ENCODE measurements around the gene BRCA1.

Gene BRCA1

GRCh38 chr17:43074869-43075268 lies 50.3 kb downstream of the BRCA1 start:
- TF ChIP-seq PPARA (CRISPR knock-in tag; IDR thresholded peaks at IDR 0.05; ENCODE audit: borderline replicate concordance) = no peak
- TF ChIP-seq ZFP30 (CRISPR knock-in tag; IDR thresholded peaks at IDR 0.05) = no peak
- TF ChIP-seq SNAI2 (CRISPR knock-in tag; IDR thresholded peaks at IDR 0.05) = no peak
- no peak for ATAC-seq

GRCh38 chr17:43070872-43071271 lies 54.3 kb downstream of the BRCA1 start:
- TF ChIP-seq TSHZ2 (CRISPR knock-in tag; IDR thresholded peaks at IDR 0.05) = no peak
- no peak for TF ChIP-seq ISL1 (CRISPR knock-in tag; IDR thresholded peaks at IDR 0.05)
- no peak for ATAC-seq

GRCh38 chr17:43070257-43070656 lies 54.9 kb downstream of the BRCA1 start:
- no peak for ATAC-seq

GRCh38 chr17:43069368-43069898 lies 55.7 kb downstream of the BRCA1 start:
- TF ChIP-seq TCF4 (CRISPR knock-in tag; IDR thresholded peaks at IDR 0.05; ENCODE audit: borderline replicate concordance) (no peak), ESRRG (CRISPR knock-in tag; IDR thresholded peaks at IDR 0.05) (no peak), ZFP3 (CRISPR knock-in tag; IDR thresholded peaks at IDR 0.05) (no peak), TOX (CRISPR knock-in tag; IDR thresholded peaks at IDR 0.05; ENCODE audit: borderline replicate concordance) (no peak), GLIS3 (CRISPR knock-in tag; IDR thresholded peaks at IDR 0.05) (no peak), TSHZ2 (CRISPR knock-in tag; IDR thresholded peaks at IDR 0.05) (no peak), CSDC2 (CRISPR knock-in tag; IDR thresholded peaks at IDR 0.05) (no peak), POU6F1 (CRISPR knock-in tag; IDR thresholded peaks at IDR 0.05; ENCODE audit: borderline replicate concordance, low read depth) (no peak), RARB (CRISPR knock-in tag; IDR thresholded peaks at IDR 0.05) (no peak), PATZ1 (CRISPR knock-in tag; IDR thresholded peaks at IDR 0.05; ENCODE audit: borderline replicate concordance) (no peak), OSR1 (CRISPR knock-in tag; IDR thresholded peaks at IDR 0.05) (no peak)
- no peak for ATAC-seq

More at GRCh38 chr17:43070257-43070656, 54.9 kb downstream of the BRCA1 start:
- TF ChIP-seq ZFP3 (CRISPR knock-in tag; IDR thresholded peaks at IDR 0.05) = no peak
- no peak for TF ChIP-seq ZC3H10 (CRISPR knock-in tag; IDR thresholded peaks at IDR 0.05)
- TF ChIP-seq CSDC2 (CRISPR knock-in tag; IDR thresholded peaks at IDR 0.05) = no peak
- no peak for TF ChIP-seq RARB (CRISPR knock-in tag; IDR thresholded peaks at IDR 0.05)
- no peak for TF ChIP-seq OSR1 (CRISPR knock-in tag; IDR thresholded peaks at IDR 0.05)
